Neural progenitor cell (in vitro differentiated cells): ENCODE measurements around the gene SCYL3.

ENCODE experiments used
- EZH2 ChIP-seq: fragments of 200-600 bp; sonication (generic); IDR thresholded peaks from 2 replicates; pipeline ENCODE4 v1.6.1; 2017; ENCODE audit warnings: antibody characterized with exemption, mild to moderate bottlenecking, moderate library complexity
- TF ChIP-seq, protein P1 (sequence below): fragments of 200-600 bp; sonication (generic); IDR thresholded peaks from 2 replicates; pipeline ENCODE4 v1.5.1; 2017; ENCODE audit warnings: antibody characterized with exemption, mild to moderate bottlenecking

DNA sequence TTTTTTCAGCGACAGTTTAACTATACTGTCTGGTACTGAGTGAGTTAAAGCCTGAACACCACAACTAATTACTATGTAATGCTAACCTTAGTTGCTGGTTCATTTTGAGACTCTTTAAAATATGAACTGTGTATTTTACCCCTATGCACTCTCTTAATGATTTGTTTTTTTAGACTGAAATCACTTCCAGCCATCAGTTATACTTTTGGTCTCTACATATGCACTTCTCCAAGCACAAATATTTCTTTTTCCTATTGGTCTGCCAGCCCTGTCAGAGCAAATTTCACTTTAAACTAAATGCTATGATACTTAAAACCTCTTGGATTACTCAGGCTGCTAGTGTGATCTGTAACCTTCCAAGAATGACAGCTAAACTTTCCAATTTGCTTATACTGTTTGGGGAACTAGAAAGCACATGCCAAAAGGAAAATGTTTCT, 38.1 kb upstream of the SCYL3 start:
- TF ChIP-seq, protein P1, sequence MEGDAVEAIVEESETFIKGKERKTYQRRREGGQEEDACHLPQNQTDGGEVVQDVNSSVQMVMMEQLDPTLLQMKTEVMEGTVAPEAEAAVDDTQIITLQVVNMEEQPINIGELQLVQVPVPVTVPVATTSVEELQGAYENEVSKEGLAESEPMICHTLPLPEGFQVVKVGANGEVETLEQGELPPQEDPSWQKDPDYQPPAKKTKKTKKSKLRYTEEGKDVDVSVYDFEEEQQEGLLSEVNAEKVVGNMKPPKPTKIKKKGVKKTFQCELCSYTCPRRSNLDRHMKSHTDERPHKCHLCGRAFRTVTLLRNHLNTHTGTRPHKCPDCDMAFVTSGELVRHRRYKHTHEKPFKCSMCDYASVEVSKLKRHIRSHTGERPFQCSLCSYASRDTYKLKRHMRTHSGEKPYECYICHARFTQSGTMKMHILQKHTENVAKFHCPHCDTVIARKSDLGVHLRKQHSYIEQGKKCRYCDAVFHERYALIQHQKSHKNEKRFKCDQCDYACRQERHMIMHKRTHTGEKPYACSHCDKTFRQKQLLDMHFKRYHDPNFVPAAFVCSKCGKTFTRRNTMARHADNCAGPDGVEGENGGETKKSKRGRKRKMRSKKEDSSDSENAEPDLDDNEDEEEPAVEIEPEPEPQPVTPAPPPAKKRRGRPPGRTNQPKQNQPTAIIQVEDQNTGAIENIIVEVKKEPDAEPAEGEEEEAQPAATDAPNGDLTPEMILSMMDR = no peak
- no peak for TF ChIP-seq EZH2
